H1 (cell line): Measurements from ENCODE around the gene HK1. TPM values are rescaled to one million over a fixed set of nuclear protein-coding genes. Genes with fewer than 3 reads are reported as not detected.

Source experiments
- CTCF ChIA-PET: fragments of 300-600 bp; sonication (Branson Sonifier 250); formaldehyde crosslinking; loops from one replicate; lab custom pipeline; 2021; ENCODE audit not compliant: partially characterized antibody; lab: Charles Lee
- POLR2A ChIA-PET: fragments of 300-600 bp; sonication (Branson Sonifier 250); formaldehyde crosslinking; loops from one replicate; lab custom pipeline; 2021; ENCODE audit warnings: inconsistent platforms; ENCODE audit not compliant: partially characterized antibody; lab: Charles Lee
- DNase-seq, 2 experiments: peaks; one replicate each; pipeline versions ENCODE4 v3.0.0 to v3.0.0-alpha.2; 2010 to 2022; ENCODE audit warnings: low spot score in 2 of 2, low read depth in 1 of 2, mixed read lengths in 1 of 2
- FAIRE-seq: peaks from 2 replicates; lab custom pipeline; 2011; peaks lifted over from hg19 to GRCh38; lab: Jason Lieb, UNC
- H2AFZ ChIP-seq: 2 replicates; pipeline ENCODE4 v1.8.1; 2012; ENCODE audit warnings: low read length, inconsistent platforms
- H2AK5ac ChIP-seq: 2 replicates; pipeline ENCODE4 v1.6.1; 2013; ENCODE audit warnings: low read depth, low read length
- H2BK120ac ChIP-seq: replicated peaks from 2 replicates; pipeline ENCODE3; 2013; ENCODE audit warnings: low read depth, low read length, inconsistent platforms
- H2BK12ac ChIP-seq: 2 replicates; pipeline ENCODE4 v1.6.1; 2013; ENCODE audit warnings: low read depth, low read length
- H2BK15ac ChIP-seq: 2 replicates; pipeline ENCODE4 v1.6.1; 2013; ENCODE audit warnings: low read length
- H2BK20ac ChIP-seq: 2 replicates; pipeline ENCODE4 v1.6.1; 2013; ENCODE audit warnings: low read length
- H2BK5ac ChIP-seq: 2 replicates; pipeline ENCODE4 v1.6.1; 2013; ENCODE audit warnings: low read depth, low read length
- H3K14ac ChIP-seq: 2 replicates; pipeline ENCODE4 v1.6.1; 2013; ENCODE audit warnings: inconsistent platforms; ENCODE audit not compliant: insufficient read length
- H3K18ac ChIP-seq: 2 replicates; pipeline ENCODE4 v1.6.1; 2013; ENCODE audit warnings: low read length; ENCODE audit errors: extremely low read depth
- H3K23ac ChIP-seq: 2 replicates; pipeline ENCODE4 v1.6.1; 2013; ENCODE audit warnings: inconsistent platforms; ENCODE audit not compliant: insufficient read length
- H3K23me2 ChIP-seq: 2 replicates; pipeline ENCODE4 v1.6.1; 2013; ENCODE audit warnings: low read depth, low read length
- H3K27ac ChIP-seq: 2 replicates; pipeline ENCODE4 v1.6.1; 2011; ENCODE audit warnings: low read depth, low read length, inconsistent platforms
- H3K27me3 ChIP-seq, 4 experiments: replicated peaks in 1 of 4; 1 replicate in 1 of 4; 2 replicates in 3 of 4; pipeline versions ENCODE4 v1.6.1 to v1.8.1; 2011 to 2013; ENCODE audit warnings: low read length in 3 of 4, mild to moderate bottlenecking in 3 of 4, inconsistent platforms in 2 of 4, mixed read lengths in 2 of 4, moderate library complexity in 1 of 4; ENCODE audit not compliant: control insufficient read depth in 3 of 4, insufficient read depth in 3 of 4; ENCODE audit errors: extremely low read depth in 1 of 4
- H3K36me3 ChIP-seq, 4 experiments: 2 replicates each; pipeline versions ENCODE4 v1.6.1 to v1.8.1; 2011 to 2013; ENCODE audit warnings: mild to moderate bottlenecking in 4 of 4, low read length in 3 of 4, moderate library complexity in 2 of 4, control low read depth in 1 of 4, inconsistent platforms in 1 of 4; ENCODE audit not compliant: insufficient read depth in 4 of 4, control insufficient read depth in 2 of 4
- H3K4ac ChIP-seq: replicated peaks from 2 replicates; pipeline ENCODE3; 2013; ENCODE audit warnings: low read length, low read depth, mixed read lengths, inconsistent platforms; ENCODE audit not compliant: insufficient read length
- H3K4me1 ChIP-seq, 4 experiments: replicated peaks in 1 of 4; 1 replicate in 1 of 4; 2 replicates in 3 of 4; pipeline versions ENCODE4 v1.6.1 to v1.8.1; 2011 to 2013; ENCODE audit warnings: low read length in 3 of 4, inconsistent platforms in 2 of 4, mixed read lengths in 1 of 4; ENCODE audit not compliant: insufficient read depth in 4 of 4, control insufficient read depth in 3 of 4
- H3K4me2 ChIP-seq, 2 experiments: 2 replicates each; pipeline versions ENCODE4 v1.6.1 to v1.8.1; 2011 to 2013; ENCODE audit warnings: low read depth in 2 of 2, low read length in 2 of 2, control low read depth in 1 of 2, inconsistent platforms in 1 of 2, mild to moderate bottlenecking in 1 of 2; ENCODE audit not compliant: insufficient read depth in 1 of 2
- H3K4me3 ChIP-seq, 4 experiments: fragments of 200-600, 300-600 bp in 1 of 4; sonication (generic), shearing (Covaris generic), sonication (Bioruptor Twin) in 1 of 4; 2 replicates each; pipeline versions ENCODE4 v1.5.1 to v1.8.1; 2011 to 2016; ENCODE audit warnings: low read length in 4 of 4, low read depth in 3 of 4, control low read depth in 2 of 4, inconsistent platforms in 2 of 4, mild to moderate bottlenecking in 2 of 4, mixed read lengths in 1 of 4, moderate library complexity in 1 of 4; ENCODE audit not compliant: insufficient read depth in 2 of 4; ENCODE audit errors: extremely low read depth in 1 of 4
- H3K56ac ChIP-seq: replicated peaks from 2 replicates; pipeline ENCODE3; 2013; ENCODE audit warnings: low read depth, mild to moderate bottlenecking, mixed read lengths, low read length, inconsistent platforms; ENCODE audit not compliant: insufficient read length
- H3K79me1 ChIP-seq: 2 replicates; pipeline ENCODE4 v1.6.1; 2013; ENCODE audit warnings: low read depth, low read length, control low read depth
- H3K79me2 ChIP-seq, 2 experiments: 2 replicates each; pipeline versions ENCODE4 v1.6.1 to v1.8.1; 2012 to 2013; ENCODE audit warnings: low read length in 2 of 2, mild to moderate bottlenecking in 2 of 2, inconsistent platforms in 1 of 2; ENCODE audit not compliant: insufficient read depth in 2 of 2, control insufficient read depth in 1 of 2
- H3K9ac ChIP-seq, 4 experiments: replicated peaks in 1 of 4; 1 replicate in 1 of 4; 2 replicates in 3 of 4; pipeline versions ENCODE4 v1.6.1 to v1.8.1; 2011 to 2013; ENCODE audit warnings: low read depth in 3 of 4, low read length in 3 of 4, control low read depth in 2 of 4, mild to moderate bottlenecking in 2 of 4, moderate library complexity in 2 of 4, inconsistent platforms in 1 of 4; ENCODE audit errors: extremely low read depth in 1 of 4
- H3K9me3 ChIP-seq, 2 experiments: 2 replicates each; pipeline versions ENCODE4 v1.6.1 to v1.8.1; 2012 to 2013; ENCODE audit warnings: mild to moderate bottlenecking in 2 of 2, moderate library complexity in 2 of 2, control low read depth in 1 of 2, inconsistent platforms in 1 of 2, low read depth in 1 of 2, low read length in 1 of 2, mixed read lengths in 1 of 2; ENCODE audit not compliant: insufficient read depth in 2 of 2
- H4K20me1 ChIP-seq, 2 experiments: replicated peaks in 1 of 2; 2 replicates each; pipeline versions ENCODE3 to v1.8.1; 2011 to 2013; ENCODE audit warnings: inconsistent platforms in 2 of 2, low read length in 2 of 2, mild to moderate bottlenecking in 1 of 2; ENCODE audit not compliant: insufficient read depth in 2 of 2, control insufficient read depth in 1 of 2
- H4K5ac ChIP-seq: 2 replicates; pipeline ENCODE4 v1.6.1; 2013; ENCODE audit warnings: low read length, low read depth, mixed read lengths, inconsistent platforms; ENCODE audit not compliant: insufficient read length
- H4K8ac ChIP-seq: 2 replicates; pipeline ENCODE4 v1.8.0; 2013; ENCODE audit warnings: mild to moderate bottlenecking, moderate library complexity, low read length, inconsistent platforms; ENCODE audit not compliant: insufficient read depth; ENCODE audit errors: extremely low read depth
- H4K91ac ChIP-seq: replicated peaks from 2 replicates; pipeline ENCODE3; 2013; ENCODE audit warnings: low read length, mixed read lengths, inconsistent platforms; ENCODE audit not compliant: insufficient read length
- BRCA1 ChIP-seq: IDR thresholded peaks from 2 replicates; pipeline ENCODE4 v1.6.1; 2012; ENCODE audit warnings: low read depth, low read length, improper control_type of control experiment
- CTBP2 ChIP-seq: IDR thresholded peaks from 2 replicates; pipeline ENCODE4 v1.7.0; 2011; ENCODE audit warnings: borderline replicate concordance, mild to moderate bottlenecking, moderate library complexity, mixed read lengths, low read length; ENCODE audit not compliant: insufficient read depth, insufficient read length
- JUN ChIP-seq: IDR thresholded peaks from 2 replicates; pipeline ENCODE4 v1.6.1; 2011; ENCODE audit warnings: low read depth, mild to moderate bottlenecking, improper control_type of control experiment, low read length
- MAX ChIP-seq: IDR thresholded peaks from 2 replicates; pipeline ENCODE4 v1.6.1; 2012; ENCODE audit warnings: inconsistent platforms
- NANOG ChIP-seq: IDR thresholded peaks from 2 replicates; pipeline ENCODE4 v1.6.1; 2011; ENCODE audit warnings: low read length, low read depth, mild to moderate bottlenecking, inconsistent platforms; ENCODE audit not compliant: insufficient read depth, poor library complexity, severe bottlenecking
- RAD21 ChIP-seq, 2 experiments: IDR thresholded peaks in 1 of 2; conservative IDR thresholded peaks in 1 of 2; 2 replicates each; pipeline ENCODE4 v1.6.1; 2011; ENCODE audit warnings: low read depth in 2 of 2, low read length in 2 of 2, improper control_type of control experiment in 1 of 2, inconsistent platforms in 1 of 2, mild to moderate bottlenecking in 1 of 2, moderate library complexity in 1 of 2
- RBBP5 ChIP-seq: IDR thresholded peaks from 2 replicates; pipeline ENCODE4 v1.7.1; 2012; ENCODE audit warnings: low read depth, mild to moderate bottlenecking, inconsistent platforms, low read length, moderate library complexity, borderline replicate concordance
- RXRA ChIP-seq: IDR thresholded peaks from 2 replicates; pipeline ENCODE4 v1.6.1; 2011; ENCODE audit warnings: low read depth, mild to moderate bottlenecking, low read length, moderate library complexity; ENCODE audit not compliant: insufficient read depth
- SIRT6 ChIP-seq: IDR thresholded peaks from one replicate; pipeline ENCODE4 v1.7.1; 2012; ENCODE audit warnings: low read length, inconsistent platforms
- SP1 ChIP-seq: IDR thresholded peaks from 2 replicates; pipeline ENCODE4 v1.6.1; 2011; ENCODE audit warnings: low read depth, low read length
- USF2 ChIP-seq: IDR thresholded peaks from 2 replicates; pipeline ENCODE4 v1.6.1; 2011; ENCODE audit warnings: low read length, improper control_type of control experiment
- WGBS, 2 experiments: shearing (Covaris generic) in 1 of 2; methylation state at CpG; one replicate each; pipeline versions ENCODE4 v1.1.6 to v1.1.7; 2013 to 2015; ENCODE audit warnings: low lambda C conversion rate in 2 of 2, mixed read lengths in 2 of 2, inconsistent platforms in 1 of 2, low coverage in 1 of 2, missing lambda C conversion rate in 1 of 2; ENCODE audit not compliant: insufficient replicate concordance in 2 of 2, insufficient coverage in 1 of 2, insufficient read length in 1 of 2; ENCODE audit errors: extremely low coverage in 1 of 2, missing lambda C conversion rate in 1 of 2; 5-methylcytosine and 5-hydroxymethylcytosine counted together
- polyA plus RNA-seq, 7 experiments: library from polyadenylated mRNA; depleted of rRNA in 3 of 7; stranded (reverse) in 5 of 7; unstranded in 2 of 7; fragments of >200 nt in 5 of 7; fragments of 200-250 nt in 2 of 7; gene quantifications; 1 replicate in 5 of 7; 2 replicates in 1 of 7; 4 replicates in 1 of 7; pipeline versions ENCODE4 v1.2.1 to v1.2.3, GENCODE V29; 2011 to 2013; ENCODE audit warnings: missing spikeins in 2 of 7, mixed read lengths in 2 of 7
- total RNA-seq: library from RNA; stranded (reverse); fragmentation: NEBNext Ultra II Directional; extraction: Animal tissue kit (Norgen Biotek cat#: 25700); gene quantifications from 2 replicates; pipeline ENCODE4 v1.2.1, GENCODE V29; 2021

Gene HK1
- total and polyA plus RNA-seq, 2 of the 8 experiments (the other 6 are each of a cell fraction or from before 2014, with no cell fraction given) = 55.8 to 247 TPM

GRCh38 chr10:69248117-69248730, 30.1 kb upstream of the HK1 start:
- Histone ChIP-seq H3K79me1 (no peaks in the 10 kb centered on the region), H2BK5ac (no peak overlapping the region), H2AFZ (no peak overlapping the region), H3K27ac (no peak overlapping the region), H3K79me2 (no peaks in the 10 kb centered on the region), H4K8ac (no peak overlapping the region), H3K56ac (no peak overlapping the region), H4K20me1 (no peaks in the 10 kb centered on the region), H3K4me3 (no peak overlapping the region), H3K9me3 (no peaks in the 10 kb centered on the region), H3K14ac (no peak overlapping the region), H3K23ac (no peak overlapping the region), H2BK12ac (peak overlapping the region; percentile 39; the same call in 1 of the 2 replicates), H3K27me3 (no peaks in the 10 kb centered on the region), H2BK15ac (no peak overlapping the region), H3K4me1 (no peaks in the 10 kb centered on the region; a peak in 1 of 7 replicates), H4K5ac (no peak overlapping the region), H3K18ac (no peak overlapping the region), H3K4ac (no peak overlapping the region), H3K9ac (no peak overlapping the region), H3K36me3 (no peaks in the 10 kb centered on the region), H2AK5ac (no peak overlapping the region), H3K4me2 (no peak overlapping the region), H3K23me2 (no peaks in the 10 kb centered on the region), H4K91ac (no peak overlapping the region), H2BK20ac (no peak overlapping the region), H2BK120ac (no peak overlapping the region)
- FAIRE-seq (no peak), DNase-seq (no peak)
- ChIA-PET POLR2A (no interaction called here), CTCF (interaction anchor here (1.0 to 1.9 kb wide), 4 partner anchors 10 to 142 kb away, joined by 3 to 7 read pairs (median 3); no protein-coding TSS in a partner anchor)
- TF ChIP-seq RAD21 (IDR thresholded peaks at IDR 0.05 in 1 of 2, conservative IDR thresholded peaks at IDR 0.05 in 1 of 2; ENCODE audit: low read depth in 2 of 2, low read length in 2 of 2) (no peak), SP1 (no peak), RXRA (no peak), SIRT6 (no peak), CTBP2 (no peak), NANOG (no peak), JUN (no peak), RBBP5 (no peak), MAX (no peak), BRCA1 (no peak), USF2 (no peak)
- 95% methylated on average over 24 of the region's 24 CpGs; no CpG with 5 or more reads in 1 of the 2 experiments for WGBS, 2 experiments
